Keratinocyte (primary cell): ENCODE data around the gene POLR1C. TPM values are rescaled to one million over a fixed set of nuclear protein-coding genes. Genes with fewer than 3 reads are reported as not detected.
"Not testable (repeated sequence)": the region's sequence is repeated elsewhere in the genome, so short reads cannot be mapped to it uniquely, and the experiment has no call there.

Experiments
- DNase-seq: peaks from one replicate; pipeline ENCODE4 v3.0.0-alpha.2; 2011; ENCODE audit warnings: low read depth, missing footprints, low spot score
- FAIRE-seq: peaks from 2 replicates; lab custom pipeline; 2011; peaks lifted over from hg19 to GRCh38; lab: Jason Lieb, UNC
- H2AFZ ChIP-seq: 2 replicates; pipeline ENCODE4 v1.6.0; 2012; ENCODE audit warnings: low read length, control low read depth, inconsistent platforms; ENCODE audit not compliant: control insufficient read depth
- H3K27ac ChIP-seq: 2 replicates; pipeline ENCODE4 v1.5.1; 2011; ENCODE audit warnings: low read length; ENCODE audit not compliant: control insufficient read depth, insufficient read depth
- H3K27me3 ChIP-seq: 3 replicates; pipeline ENCODE4 v1.6.0; 2011; ENCODE audit warnings: low read length; ENCODE audit not compliant: control insufficient read depth, insufficient read depth; ENCODE audit errors: extremely low read depth
- H3K36me3 ChIP-seq, 2 experiments: 2 replicates in 1 of 2; 3 replicates in 1 of 2; pipeline ENCODE4 v1.5.1; 2011; ENCODE audit warnings: low read length in 2 of 2, mild to moderate bottlenecking in 1 of 2; ENCODE audit not compliant: control insufficient read depth in 2 of 2, insufficient read depth in 2 of 2; ENCODE audit errors: extremely low read depth in 1 of 2
- H3K4me1 ChIP-seq: 3 replicates; pipeline ENCODE4 v1.5.1; 2011; ENCODE audit warnings: low read length; ENCODE audit not compliant: control insufficient read depth, insufficient read depth; ENCODE audit errors: extremely low read depth
- H3K4me2 ChIP-seq: 3 replicates; pipeline ENCODE4 v1.6.0; 2011; ENCODE audit warnings: low read depth, low read length; ENCODE audit not compliant: control insufficient read depth, insufficient read depth; ENCODE audit errors: extremely low read depth
- H3K4me3 ChIP-seq, 3 experiments: fragments of 200-600 bp in 1 of 3; sonication (generic) in 1 of 3; 2 replicates in 2 of 3; 3 replicates in 1 of 3; pipeline ENCODE4 v1.5.1; 2011 to 2016; ENCODE audit warnings: low read length in 3 of 3, mild to moderate bottlenecking in 3 of 3, control low read depth in 2 of 3, inconsistent platforms in 1 of 3, low read depth in 1 of 3, mixed read lengths in 1 of 3, mixed run types in 1 of 3, moderate library complexity in 1 of 3; ENCODE audit not compliant: control insufficient read depth in 2 of 3, insufficient read depth in 2 of 3; ENCODE audit errors: extremely low read depth in 1 of 3
- H3K79me2 ChIP-seq: 2 replicates; pipeline ENCODE4 v1.6.0; 2012; ENCODE audit warnings: low read length; ENCODE audit not compliant: control insufficient read depth, insufficient read depth
- H3K9ac ChIP-seq: 3 replicates; pipeline ENCODE4 v1.6.0; 2011; ENCODE audit warnings: low read length; ENCODE audit not compliant: control insufficient read depth, insufficient read depth; ENCODE audit errors: extremely low read depth
- H3K9me1 ChIP-seq: 3 replicates; pipeline ENCODE4 v1.6.0; 2011; ENCODE audit warnings: low read length; ENCODE audit not compliant: control insufficient read depth, insufficient read depth; ENCODE audit errors: extremely low read depth
- H3K9me3 ChIP-seq: 2 replicates; pipeline ENCODE4 v1.5.1; 2012; ENCODE audit warnings: low read depth, low read length; ENCODE audit not compliant: control insufficient read depth
- H4K20me1 ChIP-seq: 3 replicates; pipeline ENCODE4 v1.6.0; 2011; ENCODE audit warnings: low read length; ENCODE audit not compliant: control insufficient read depth, insufficient read depth; ENCODE audit errors: extremely low read depth
- CTCF ChIP-seq, 3 experiments: IDR thresholded peaks in 1 of 3; conservative IDR thresholded peaks in 1 of 3; optimal IDR thresholded peaks in 1 of 3; 2 replicates in 2 of 3; 3 replicates in 1 of 3; pipeline versions ENCODE3 to v1.5.1; 2011; ENCODE audit warnings: low read length in 3 of 3, mild to moderate bottlenecking in 3 of 3, moderate library complexity in 2 of 3, control low read depth in 1 of 3, inconsistent platforms in 1 of 3; ENCODE audit not compliant: insufficient read depth in 2 of 3; ENCODE audit errors: extremely low read depth in 1 of 3
- EZH2 ChIP-seq: IDR thresholded peaks from one replicate; pipeline ENCODE4 v1.6.1; 2012; ENCODE audit warnings: inconsistent platforms, mild to moderate bottlenecking, low read length, moderate library complexity
- dilution Hi-C: fragments of 300-500 bp; cut with MboI; formaldehyde crosslinking; loops from one replicate; pipeline ENCODE4 v1.7.0; 2020; ENCODE audit warnings: low sequenced_read_pairs; ENCODE audit not compliant: extremely low pct_ligation_motif_present
- polyA plus RNA-seq, 5 experiments: library from polyadenylated mRNA; depleted of rRNA in 3 of 5; stranded (reverse) in 3 of 5; stranded (forward) in 1 of 5; unstranded in 1 of 5; fragments of >200 nt; gene quantifications; 1 replicate in 1 of 5; 2 replicates in 3 of 5; 3 replicates in 1 of 5; pipeline versions ENCODE4 v1.2.1 to v1.2.3, GENCODE V29; 2011 to 2012; ENCODE audit warnings: missing spikeins in 2 of 5, low read depth in 1 of 5, low replicate concordance in 1 of 5

POLR1C gene
- polyA plus RNA-seq, 1 donor (not counting 4 experiments of a cell fraction or from before 2014, with no cell fraction given), result 121 TPM

GRCh38 chr6:43497689-43498088 lies 19.2 kb upstream of the POLR1C start:
- Histone ChIP-seq H3K79me2 (peaks cover 2% of the 10 kb centered on the region), H3K27me3 (no peaks in the 10 kb centered on the region), H3K9ac (no peak overlapping the region), H3K9me3 (no peaks in the 10 kb centered on the region), H3K36me3 (peaks cover 30 to 56% of the 10 kb centered on the region in 2 experiments), H3K4me2 (no peak overlapping the region), H3K4me3 (no peak overlapping the region), H3K4me1 (peaks cover 46% of the 10 kb centered on the region), H3K27ac (no peak overlapping the region), H3K9me1 (no peaks in the 10 kb centered on the region), H2AFZ (no peak overlapping the region), H4K20me1 (no peaks in the 10 kb centered on the region)
- no peak for TF ChIP-seq CTCF (optimal IDR thresholded peaks at IDR 0.05 in 1 of 3, IDR thresholded peaks at IDR 0.05 in 1 of 3, conservative IDR thresholded peaks at IDR 0.05 in 1 of 3; ENCODE audit: extremely low read depth in 1 of 3, insufficient read depth in 2 of 3, low read length in 3 of 3)
- no peak for TF ChIP-seq EZH2
- FAIRE-seq (no peak), DNase-seq (no peak)
- dilution Hi-C loops, result no loop called here

GRCh38 chr6:43498291-43498690 lies 18.6 kb upstream of the POLR1C start:
- FAIRE-seq, H3K27me3 ChIP-seq, H3K9me3 ChIP-seq, H2AFZ ChIP-seq, dilution Hi-C loops, H3K9me1 ChIP-seq, H3K4me3 ChIP-seq, H3K79me2 ChIP-seq, H3K4me2 ChIP-seq, H3K27ac ChIP-seq, H4K20me1 ChIP-seq, DNase-seq, H3K9ac ChIP-seq: not testable (repeated sequence)
- Histone ChIP-seq H3K36me3 (peaks cover 36 to 62% of the 10 kb centered on the region in 2 experiments), H3K4me1 (peaks cover 40% of the 10 kb centered on the region)
